Hematopoietic multipotent progenitor cell treated with erythropoietin and hydrocortisone succinate and interleukin-3 and kit ligand, for 17 days (in vitro differentiated cells): ENCODE results near the gene PKN1.

Source experiments
- DNase-seq: peaks from one replicate; pipeline ENCODE4 v3.0.0-alpha.2; 2015; ENCODE audit warnings: low spot score

PKN1 gene

DNA sequence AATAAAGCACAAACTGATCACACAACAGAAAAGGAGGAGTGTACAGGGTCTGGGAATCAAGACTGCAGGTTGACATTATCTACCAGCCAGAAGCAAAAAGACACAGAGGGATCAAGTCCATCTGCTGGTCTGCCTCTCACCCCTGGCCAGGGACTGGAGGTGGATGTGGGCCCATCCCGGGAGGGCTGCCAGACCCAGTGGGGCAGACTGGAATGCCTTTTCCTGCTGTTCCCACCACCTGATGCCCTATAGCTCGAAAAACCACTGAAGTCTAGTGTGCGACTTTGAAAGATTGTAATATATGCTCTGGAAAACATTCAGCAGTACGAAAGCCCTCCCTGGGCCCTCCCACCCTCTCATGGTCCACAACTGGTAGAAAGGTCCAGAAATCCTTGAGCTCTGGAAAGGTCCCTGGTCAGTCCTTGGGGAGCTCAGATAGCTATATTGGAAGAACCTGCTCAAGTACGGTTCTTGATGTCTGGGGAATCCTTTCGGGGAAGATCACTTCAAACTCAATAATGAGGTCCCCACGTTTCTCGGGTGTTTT is 82.5 kb downstream of the PKN1 start:
- no peak for DNase-seq

DNA sequence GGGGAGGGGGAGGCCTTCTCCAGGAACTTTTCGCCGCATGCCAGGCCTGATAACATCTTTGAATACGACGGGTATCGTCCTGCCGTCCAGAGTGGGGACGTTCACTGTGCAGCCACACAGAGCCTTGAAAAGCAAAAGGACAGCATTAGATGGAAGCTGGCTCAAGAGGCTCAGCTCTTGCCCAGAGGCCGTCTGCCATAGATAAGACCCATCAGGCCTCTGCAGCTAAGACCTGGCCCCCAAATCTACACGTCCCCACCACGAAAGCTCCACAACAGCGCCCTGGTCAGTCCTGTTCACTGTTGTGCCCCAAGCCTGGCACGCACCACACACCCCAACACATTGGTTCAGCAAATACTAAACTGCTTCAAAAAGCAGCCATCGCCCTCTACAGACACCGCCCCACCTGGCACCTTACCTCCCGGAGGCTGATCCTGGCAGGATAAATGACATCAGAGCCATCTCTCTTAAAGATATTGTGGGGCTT is 83.0 kb downstream of the PKN1 start:
- peak; percentile 38 for DNase-seq

DNA sequence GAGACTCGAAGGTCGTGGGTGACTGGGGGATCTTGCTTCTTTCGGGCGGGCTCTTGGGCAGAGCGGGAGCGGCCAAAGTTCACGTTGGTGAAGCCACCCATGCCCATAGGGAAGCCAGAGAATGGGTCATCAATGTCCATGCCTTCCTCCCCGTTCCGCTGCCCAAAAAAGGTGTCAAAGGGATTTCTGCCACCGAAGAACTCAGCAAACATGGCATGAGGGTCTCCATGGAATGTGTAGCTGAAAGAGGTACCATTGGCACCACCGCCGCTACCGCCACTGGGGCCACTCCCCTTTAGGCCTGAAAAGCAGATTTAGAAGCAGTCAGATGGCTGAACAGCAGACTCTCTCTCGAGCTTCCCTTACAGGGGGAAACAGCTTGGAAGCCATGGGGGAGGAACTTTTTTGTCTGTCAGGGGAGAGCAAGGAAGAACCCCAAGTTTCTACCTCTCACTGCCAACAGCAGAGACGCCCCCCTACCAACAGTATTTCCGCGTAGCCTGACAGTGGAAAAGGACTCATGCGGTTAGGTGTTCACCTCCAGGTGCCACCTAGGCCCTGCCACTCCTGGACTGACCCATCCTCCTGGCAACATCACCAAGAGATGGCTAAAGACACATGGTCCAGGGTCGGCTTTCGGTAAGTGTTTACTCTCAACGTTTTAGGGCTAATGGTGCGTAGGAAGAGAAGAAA is 83.8 kb downstream of the PKN1 start:
- peak; percentile 56 for DNase-seq

DNA sequence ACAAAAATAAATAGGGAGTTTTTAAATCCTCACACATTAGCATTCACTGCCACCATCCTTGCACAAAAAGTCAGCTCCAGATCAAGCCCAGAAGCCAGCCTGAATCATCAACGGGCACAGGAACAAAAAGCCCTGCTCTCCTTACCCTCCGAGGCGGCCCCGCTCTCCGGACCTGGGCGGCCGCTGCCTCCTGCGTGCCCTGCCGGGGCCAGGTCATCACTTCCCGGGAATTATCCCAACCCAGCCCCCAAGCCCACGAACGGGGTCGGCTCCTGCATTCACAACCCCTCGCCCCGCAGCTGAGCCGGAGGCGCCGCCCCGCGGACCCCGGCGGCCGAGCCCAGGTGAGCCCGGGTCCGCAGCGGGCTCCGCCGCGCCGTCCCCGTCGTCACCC is 84.3 kb downstream of the PKN1 start:
- DNase-seq: no peak

DNA sequence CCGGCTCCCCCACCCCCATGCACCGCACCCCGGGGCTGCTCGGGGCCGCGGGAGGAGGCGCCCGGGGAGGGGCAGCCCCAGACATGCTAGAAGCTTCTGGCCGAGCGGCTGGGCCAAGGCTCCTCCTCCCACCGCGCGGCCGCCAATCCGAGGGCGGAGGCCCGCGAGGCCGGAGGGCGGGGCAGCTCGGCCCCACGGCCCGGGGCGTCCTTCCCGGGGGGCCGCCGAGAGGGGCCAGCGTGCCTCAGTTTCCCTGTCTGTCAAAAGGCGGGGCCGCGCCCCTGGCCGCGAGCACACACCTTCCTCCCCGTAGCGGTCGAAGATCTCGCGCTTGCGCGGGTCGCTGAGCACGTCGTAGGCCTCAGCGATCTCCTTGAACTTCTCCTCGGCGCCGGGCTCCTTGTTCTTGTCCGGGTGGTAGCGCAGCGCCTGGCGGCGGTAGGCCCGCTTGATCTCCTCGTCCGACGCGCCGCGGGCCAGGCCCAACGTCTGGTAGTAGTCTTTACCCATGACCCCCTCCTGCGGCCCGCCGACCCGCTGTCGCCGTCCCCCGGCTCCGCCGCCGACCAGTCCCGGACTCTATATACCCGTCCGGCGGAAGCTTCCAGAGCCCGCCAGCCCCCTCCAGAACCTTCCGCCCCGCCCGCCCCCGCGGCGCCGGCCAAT is 84.9 kb downstream of the PKN1 start, which contains the start of gene DNAJB1:
DNAJB1 (minus strand) TSS at position 558 of the 666 bp plus-strand sequence; CDS start at position 510, 48 bp downstream.
- DNase-seq: peak; percentile 91

DNA sequence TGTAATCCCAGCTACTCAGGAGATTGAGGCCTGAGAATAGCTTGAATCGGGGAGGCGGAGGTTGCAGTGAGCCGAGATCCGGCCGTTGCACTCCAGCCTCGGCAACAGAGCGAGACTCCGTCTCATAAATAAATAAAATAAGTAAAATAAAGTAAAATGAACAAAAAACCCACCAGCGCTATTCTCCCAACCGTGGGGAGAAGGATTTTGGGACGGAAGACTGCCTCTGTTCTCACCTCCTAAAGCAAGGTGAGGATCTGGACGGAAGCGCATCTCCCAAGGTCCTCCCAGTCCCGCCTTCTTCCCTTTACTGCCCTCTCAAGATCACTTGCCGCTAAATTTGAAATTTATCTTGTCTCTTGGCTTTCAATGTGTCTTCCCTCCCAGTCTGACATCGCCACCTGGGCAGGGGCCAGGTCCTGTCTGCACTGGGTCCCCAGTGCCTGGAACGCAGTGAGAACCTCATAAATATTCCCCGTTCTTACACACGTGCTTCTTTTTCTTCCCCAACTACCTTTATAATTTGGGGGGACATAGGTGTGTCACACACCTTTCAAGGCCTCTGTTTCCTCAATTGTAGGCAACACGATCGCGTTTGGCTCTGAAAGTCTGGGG is 86.2 kb downstream of the PKN1 start:
- DNase-seq: no peak

DNA sequence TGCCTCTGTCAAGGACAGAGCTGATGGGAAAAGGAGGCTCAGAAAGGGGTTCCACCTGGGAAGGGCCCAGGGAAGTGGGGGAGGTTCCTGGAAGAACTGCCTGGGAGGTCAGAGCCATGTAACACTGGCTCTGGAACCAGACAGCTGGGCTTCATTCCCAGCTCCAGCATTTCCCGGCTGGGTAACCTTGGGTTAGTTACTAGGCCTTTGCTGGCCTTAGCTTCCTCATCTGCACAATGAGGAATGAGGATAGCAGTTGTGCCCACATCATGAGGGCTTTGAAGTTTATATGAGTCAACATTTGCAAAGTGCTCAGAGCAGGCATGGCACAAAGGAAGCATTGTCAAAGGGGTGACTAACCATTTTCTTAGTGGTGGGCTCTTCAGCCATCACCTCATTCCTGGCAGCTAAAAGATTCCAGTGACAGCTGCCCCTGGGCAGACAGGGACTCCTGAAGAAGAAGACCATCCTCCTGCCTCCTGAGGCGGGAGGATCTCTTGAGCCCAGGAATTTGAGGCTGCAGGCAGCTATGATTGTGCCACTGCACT is 86.8 kb downstream of the PKN1 start:
- no peak for DNase-seq

DNA sequence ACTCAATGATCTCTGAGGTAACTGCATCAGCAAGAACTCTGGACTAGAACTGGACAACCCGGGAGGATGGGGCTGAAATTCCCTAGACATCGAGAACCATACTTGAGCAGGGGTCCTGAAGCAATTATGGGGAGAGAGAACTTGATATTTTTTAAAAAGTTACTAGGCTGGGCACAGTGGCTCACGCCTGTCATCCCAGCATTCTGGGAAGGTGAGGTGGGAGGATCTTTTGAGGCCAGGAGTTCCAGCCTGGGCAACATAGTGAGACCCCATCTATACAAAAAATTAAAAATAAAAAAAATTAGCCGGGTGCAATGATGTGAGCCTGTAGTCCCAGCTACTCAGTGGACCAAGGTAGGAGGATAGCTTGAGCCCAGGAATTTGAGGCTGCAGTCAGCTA is 87.4 kb downstream of the PKN1 start:
- no peak for DNase-seq
